PFSK-1 (cell line): ENCODE measurements around the gene SFXN3.

Experiments used
- FOXP2 ChIP-seq: optimal IDR thresholded peaks from 2 replicates; pipeline ENCODE3; 2011; ENCODE audit warnings: borderline replicate concordance, control low read depth, inconsistent platforms; ENCODE audit not compliant: insufficient read depth; ENCODE audit errors: extremely low read length, extremely low read depth
- POLR2AphosphoS5 ChIP-seq: IDR thresholded peaks from 2 replicates; pipeline ENCODE4 v1.6.1; 2012; ENCODE audit warnings: low read depth, mild to moderate bottlenecking, control low read depth, low read length, moderate library complexity
- REST ChIP-seq, 2 experiments: IDR thresholded peaks; 2 replicates each; pipeline versions ENCODE4 v1.6.1 to v1.8.0; 2011 to 2012; ENCODE audit warnings: low read depth in 2 of 2, low read length in 2 of 2, control low read depth in 1 of 2, inconsistent platforms in 1 of 2, mild to moderate bottlenecking in 1 of 2, moderate library complexity in 1 of 2; ENCODE audit not compliant: insufficient read depth in 1 of 2
- SIN3A ChIP-seq: IDR thresholded peaks from 2 replicates; pipeline ENCODE4 v1.6.1; 2012; ENCODE audit warnings: mild to moderate bottlenecking, low read length, moderate library complexity, borderline replicate concordance; ENCODE audit not compliant: insufficient read depth
- TAF1 ChIP-seq: IDR thresholded peaks from 2 replicates; pipeline ENCODE4 v1.6.1; 2012; ENCODE audit warnings: low read length, control low read depth, borderline replicate concordance; ENCODE audit not compliant: insufficient read depth

SFXN3 gene

GRCh38 chr10:101070098-101070497, 39.1 kb downstream of the SFXN3 start:
- TF ChIP-seq POLR2AphosphoS5 (no peak), TAF1 (no peak), REST (IDR thresholded peaks at IDR 0.05; ENCODE audit: insufficient read depth in 1 of 2, low read depth in 2 of 2, low read length in 2 of 2) (no peak), FOXP2 (no peak), SIN3A (no peak)

- TF ChIP-seq POLR2AphosphoS5: no peak
- TF ChIP-seq REST (IDR thresholded peaks at IDR 0.05; ENCODE audit: insufficient read depth in 1 of 2, low read depth in 2 of 2, low read length in 2 of 2): no peak
- TF ChIP-seq SIN3A: no peak
- no peak for TF ChIP-seq TAF1
- no peak for TF ChIP-seq FOXP2
Measured at GRCh38 chr10:101071267-101071884, 40.3 kb downstream of the SFXN3 start.

- no peak for TF ChIP-seq POLR2AphosphoS5
- no peak for TF ChIP-seq REST (IDR thresholded peaks at IDR 0.05; ENCODE audit: insufficient read depth in 1 of 2, low read depth in 2 of 2, low read length in 2 of 2)
- TF ChIP-seq SIN3A: no peak
- no peak for TF ChIP-seq TAF1
- no peak for TF ChIP-seq FOXP2
Measured at GRCh38 chr10:101071885-101072433, 40.9 kb downstream of the SFXN3 start.

GRCh38 chr10:101072923-101073322, 41.9 kb downstream of the SFXN3 start:
- TF ChIP-seq FOXP2 (no peak), POLR2AphosphoS5 (no peak), REST (IDR thresholded peaks at IDR 0.05; ENCODE audit: insufficient read depth in 1 of 2, low read depth in 2 of 2, low read length in 2 of 2) (no peak), SIN3A (no peak), TAF1 (no peak)

GRCh38 chr10:101073631-101074030, 42.6 kb downstream of the SFXN3 start:
- TF ChIP-seq REST (IDR thresholded peaks at IDR 0.05; ENCODE audit: insufficient read depth in 1 of 2, low read depth in 2 of 2, low read length in 2 of 2) (no peak), FOXP2 (no peak), TAF1 (no peak), POLR2AphosphoS5 (no peak), SIN3A (no peak)
